ENCODE results near the gene GAREM1.

Gene GAREM1

GRCh38 chr18:32286749-32287148 lies 183.9 kb downstream of the GAREM1 start:
- no peak for DNase-seq

GRCh38 chr18:32284284-32284683 lies 186.4 kb downstream of the GAREM1 start:
- no peak for DNase-seq

GRCh38 chr18:32280911-32281310 lies 189.8 kb downstream of the GAREM1 start:
- no peak for DNase-seq

GRCh38 chr18:32280188-32280783 lies 190.4 kb downstream of the GAREM1 start:
- no peak for DNase-seq

- DNase-seq = no peak
Observed at GRCh38 chr18:32278177-32278799, 192.4 kb downstream of the GAREM1 start.

GRCh38 chr18:32277549-32277948 lies 193.1 kb downstream of the GAREM1 start:
- no peak for DNase-seq

- DNase-seq = no peak
Observed at GRCh38 chr18:32276906-32277305, 193.8 kb downstream of the GAREM1 start.

GRCh38 chr18:32276256-32276655 lies 194.4 kb downstream of the GAREM1 start:
- DNase-seq = no peak

- no peak for DNase-seq
Observed at GRCh38 chr18:32275221-32275620, 195.5 kb downstream of the GAREM1 start.

- DNase-seq = no peak
Observed at GRCh38 chr18:32274307-32274706, 196.4 kb downstream of the GAREM1 start.

GRCh38 chr18:32271672-32272208 lies 198.9 kb downstream of the GAREM1 start:
- DNase-seq = no peak

GRCh38 chr18:32270341-32270740 lies 200.3 kb downstream of the GAREM1 start:
- DNase-seq = no peak

- DNase-seq = no peak
Observed at GRCh38 chr18:32267463-32267862, 203.2 kb downstream of the GAREM1 start.

GRCh38 chr18:32264401-32264800 lies 206.3 kb downstream of the GAREM1 start:
- DNase-seq = no peak

GRCh38 chr18:32262092-32262491 lies 208.6 kb downstream of the GAREM1 start:
- DNase-seq = no peak

- DNase-seq = no peak
Observed at GRCh38 chr18:32261003-32261402, 209.7 kb downstream of the GAREM1 start.

- no peak for DNase-seq
Observed at GRCh38 chr18:32259553-32259952, 211.1 kb downstream of the GAREM1 start.

GRCh38 chr18:32258558-32259204 lies 212.0 kb downstream of the GAREM1 start:
- DNase-seq = no peak

GRCh38 chr18:32258148-32258547 lies 212.5 kb downstream of the GAREM1 start:
- no peak for DNase-seq

GRCh38 chr18:32257084-32257785 lies 213.4 kb downstream of the GAREM1 start:
- no peak for DNase-seq

GRCh38 chr18:32255570-32255969 lies 215.1 kb downstream of the GAREM1 start:
- no peak for DNase-seq

GRCh38 chr18:32252141-32252860 lies 218.4 kb downstream of the GAREM1 start:
- DNase-seq = no peak

- no peak for DNase-seq
Observed at GRCh38 chr18:32251466-32251865, 219.2 kb downstream of the GAREM1 start.

Measured in activated naive CD4-positive, alpha-beta T cell (primary cell).